ENCODE data around the gene KCNIP1. TPM values are rescaled to one million over a fixed set of nuclear protein-coding genes. Genes with fewer than 3 reads are reported as not detected.

Gene KCNIP1
- total RNA-seq, 4 donors from 2014 or later: 0.94 to 1.6 (median 1.1) TPM; not detected in 1

- Histone ChIP-seq H3K4me1 (peaks cover 0 to 18% (median 0%) of the 10 kb centered on the region in 3 donors), H3K4me3 (no peak overlapping the region), H3K27me3 (peaks cover 12% of the 10 kb centered on the region), H3K9me3 (no peaks in the 10 kb centered on the region), H3K36me3 (no peaks in the 10 kb centered on the region), H3K27ac (peak overlapping the region in 2 of 4 donors; percentile 26 to 30)
- 20 to 42% methylated on average over 1 to 5 of the region's 9 CpGs for WGBS, 2 donors (ENCODE audit: low coverage in 1 of 2)
- TF ChIP-seq POLR2A (IDR thresholded peaks at IDR 0.05): no peak
- ATAC-seq: peak; percentile 18
These were observed 93.4 kb downstream of the KCNIP1 start for GRCh38 chr5:170597109-170597751.

- peak overlapping the region in 2 of 4 donors; percentile 30 to 43 for H3K27ac ChIP-seq
- no peaks in the 10 kb centered on the region for H3K9me3 ChIP-seq
- no peaks in the 10 kb centered on the region for H3K36me3 ChIP-seq
- no peak overlapping the region for H3K4me3 ChIP-seq
- TF ChIP-seq POLR2A (IDR thresholded peaks at IDR 0.05): no peak
- TF ChIP-seq EP300 (IDR thresholded peaks at IDR 0.05): no peak
- TF ChIP-seq POLR2AphosphoS5 (IDR thresholded peaks at IDR 0.05): no peak
- TF ChIP-seq CTCF (IDR thresholded peaks at IDR 0.05): no peak
- WGBS, 2 donors (ENCODE audit: low coverage in 1 of 2): 22 to 50% methylated on average over 2 to 6 of the region's 8 CpGs
- H3K27me3 ChIP-seq: peaks cover 12% of the 10 kb centered on the region
- H3K4me1 ChIP-seq: peaks cover 0 to 18% (median 0%) of the 10 kb centered on the region in 3 donors
- no peak for ATAC-seq
These were observed 94.1 kb downstream of the KCNIP1 start for GRCh38 chr5:170597872-170598271.

- no peaks in the 10 kb centered on the region for H3K36me3 ChIP-seq
- H3K27ac ChIP-seq: no peak overlapping the region
- no peak for ATAC-seq
- H3K4me3 ChIP-seq: no peak overlapping the region
- 65% methylated on average over 2 of the region's 2 CpGs; no CpG with 5 or more reads in 1 of the 2 donors for WGBS, 2 donors (ENCODE audit: low coverage in 1 of 2)
- no peak for TF ChIP-seq CTCF (IDR thresholded peaks at IDR 0.05)
- TF ChIP-seq EP300 (IDR thresholded peaks at IDR 0.05): no peak
- TF ChIP-seq POLR2A (IDR thresholded peaks at IDR 0.05): no peak
- no peak for TF ChIP-seq POLR2AphosphoS5 (IDR thresholded peaks at IDR 0.05)
- H3K27me3 ChIP-seq: peaks cover 12% of the 10 kb centered on the region
- H3K9me3 ChIP-seq: no peaks in the 10 kb centered on the region
- peaks cover 0 to 18% (median 0%) of the 10 kb centered on the region in 3 donors for H3K4me1 ChIP-seq
These were observed 95.9 kb downstream of the KCNIP1 start for GRCh38 chr5:170599756-170600155.

GRCh38 chr5:170601619-170602018 is 97.8 kb downstream of the KCNIP1 start:
- Histone ChIP-seq H3K36me3 (no peaks in the 10 kb centered on the region), H3K9me3 (no peaks in the 10 kb centered on the region), H3K27ac (no peak overlapping the region), H3K4me3 (no peak overlapping the region), H3K27me3 (peaks cover 17% of the 10 kb centered on the region), H3K4me1 (peaks cover 0 to 18% (median 0%) of the 10 kb centered on the region in 3 donors)
- no peak for TF ChIP-seq POLR2A (IDR thresholded peaks at IDR 0.05)
- TF ChIP-seq EP300 (IDR thresholded peaks at IDR 0.05): no peak
- no peak for TF ChIP-seq POLR2AphosphoS5 (IDR thresholded peaks at IDR 0.05)
- TF ChIP-seq CTCF (IDR thresholded peaks at IDR 0.05): no peak
- ATAC-seq: no peak
- WGBS, 2 donors (ENCODE audit: low coverage in 1 of 2): 73 to 77% methylated on average over 3 to 9 of the region's 11 CpGs

- H3K27me3 ChIP-seq: peaks cover 30% of the 10 kb centered on the region
- no peaks in the 10 kb centered on the region for H3K36me3 ChIP-seq
- 67% methylated on average over 5 of the region's 10 CpGs; no CpG with 5 or more reads in 1 of the 2 donors for WGBS, 2 donors (ENCODE audit: low coverage in 1 of 2)
- no peak overlapping the region for H3K4me3 ChIP-seq
- no peaks in the 10 kb centered on the region for H3K9me3 ChIP-seq
- TF ChIP-seq POLR2AphosphoS5 (IDR thresholded peaks at IDR 0.05) (no peak), EP300 (IDR thresholded peaks at IDR 0.05) (no peak), POLR2A (IDR thresholded peaks at IDR 0.05) (no peak), CTCF (IDR thresholded peaks at IDR 0.05) (no peak)
- H3K27ac ChIP-seq: no peak overlapping the region
- ATAC-seq: no peak
- H3K4me1 ChIP-seq: peaks cover 0 to 7% (median 0%) of the 10 kb centered on the region in 3 donors
These were observed 99.3 kb downstream of the KCNIP1 start for GRCh38 chr5:170603109-170603508.

Data from gastroesophageal sphincter (tissue), 4 donors.